Fibroblast of lung (primary cell): ENCODE results near the gene AGAP1. TPM values are rescaled to one million over a fixed set of nuclear protein-coding genes. Genes with fewer than 3 reads are reported as not detected.

Source experiments
- DNase-seq, 2 donors: peaks; one replicate each; pipeline versions ENCODE4 v3.0.0 to v3.0.0-alpha.2; 2010; ENCODE audit warnings: low read depth in 2 of 2
- H2AFZ ChIP-seq: 2 replicates; pipeline ENCODE4 v1.5.1; 2012; ENCODE audit warnings: low read length, control low read depth, inconsistent platforms
- H3K27ac ChIP-seq: 2 replicates; pipeline ENCODE4 v1.5.1; 2011; ENCODE audit warnings: low read length, control low read depth; ENCODE audit not compliant: insufficient read depth
- H3K27me3 ChIP-seq: 2 replicates; pipeline ENCODE4 v1.5.1; 2011; ENCODE audit warnings: mild to moderate bottlenecking, low read length; ENCODE audit not compliant: control insufficient read depth, insufficient read depth
- H3K36me3 ChIP-seq: 2 replicates; pipeline ENCODE4 v1.5.1; 2011; ENCODE audit warnings: low read length; ENCODE audit not compliant: control insufficient read depth, insufficient read depth
- H3K4me1 ChIP-seq: 2 replicates; pipeline ENCODE4 v1.5.1; 2011; ENCODE audit warnings: low read length; ENCODE audit not compliant: control insufficient read depth, insufficient read depth; ENCODE audit errors: extremely low read depth
- H3K4me2 ChIP-seq: 2 replicates; pipeline ENCODE4 v1.5.1; 2011; ENCODE audit warnings: low read length, control low read depth; ENCODE audit not compliant: insufficient read depth; ENCODE audit errors: extremely low read depth
- H3K4me3 ChIP-seq, 4 experiments: fragments of 200-600 bp in 1 of 4; sonication (generic) in 1 of 4; replicated peaks in 1 of 4; 2 replicates each; pipeline ENCODE4 v1.5.1; 2011 to 2016; ENCODE audit warnings: low read length in 4 of 4, low read depth in 3 of 4, mild to moderate bottlenecking in 3 of 4, control low read depth in 2 of 4, inconsistent platforms in 1 of 4, mixed read lengths in 1 of 4; ENCODE audit not compliant: insufficient read depth in 1 of 4; ENCODE audit errors: control extremely low read depth in 1 of 4
- H3K79me2 ChIP-seq: 2 replicates; pipeline ENCODE4 v1.5.1; 2012; ENCODE audit warnings: mild to moderate bottlenecking, low read length, inconsistent platforms; ENCODE audit not compliant: control insufficient read depth, insufficient read depth
- H3K9ac ChIP-seq: 2 replicates; pipeline ENCODE4 v1.5.1; 2011; ENCODE audit warnings: mild to moderate bottlenecking, low read length, control low read depth; ENCODE audit not compliant: insufficient read depth
- H3K9me3 ChIP-seq: 2 replicates; pipeline ENCODE4 v1.5.1; 2012; ENCODE audit warnings: low read depth, low read length; ENCODE audit not compliant: control insufficient read depth, insufficient read depth
- H4K20me1 ChIP-seq: 2 replicates; pipeline ENCODE4 v1.5.1; 2011; ENCODE audit warnings: low read length; ENCODE audit not compliant: control insufficient read depth, insufficient read depth; ENCODE audit errors: extremely low read depth
- EZH2 ChIP-seq: IDR thresholded peaks from 2 replicates; pipeline ENCODE4 v1.5.1; 2012; ENCODE audit warnings: low read length, control low read depth, mild to moderate bottlenecking; ENCODE audit errors: missing control alignments
- polyA plus RNA-seq, 2 donors: library from polyadenylated mRNA; depleted of rRNA in 1 of 2; stranded (reverse) in 1 of 2; unstranded in 1 of 2; fragments of >200 nt; gene quantifications; 2 replicates each; pipeline ENCODE4 v1.2.1, GENCODE V29; 2011 to 2012; ENCODE audit warnings: missing spikeins in 1 of 2
- total RNA-seq: library from RNA; depleted of rRNA; stranded (reverse); fragments of >200 nt; gene quantifications from 2 replicates; pipeline ENCODE4 v1.2.1, GENCODE V29; 2014
- TF ChIP-seq, protein P1 (sequence below), 2 donors: IDR thresholded peaks in 1 of 2; conservative IDR thresholded peaks in 1 of 2; 1 replicate in 1 of 2; 2 replicates in 1 of 2; pipeline ENCODE4 v1.5.1; 2011 to 2012; ENCODE audit warnings: low read length in 2 of 2, control low read depth in 1 of 2, inconsistent platforms in 1 of 2, low read depth in 1 of 2, mild to moderate bottlenecking in 1 of 2

AGAP1 gene
- total and polyA plus RNA-seq, 2 donors (not counting 1 experiment from before 2014, with no cell fraction given): 10.6 to 14.0 TPM

GRCh38 chr2:235689427-235689853, 195.6 kb downstream of the AGAP1 start:
- H3K27ac ChIP-seq: no peak overlapping the region
- DNase-seq: no peak
- H2AFZ ChIP-seq: no peak overlapping the region
- no peak for TF ChIP-seq EZH2
- TF ChIP-seq, protein P1, sequence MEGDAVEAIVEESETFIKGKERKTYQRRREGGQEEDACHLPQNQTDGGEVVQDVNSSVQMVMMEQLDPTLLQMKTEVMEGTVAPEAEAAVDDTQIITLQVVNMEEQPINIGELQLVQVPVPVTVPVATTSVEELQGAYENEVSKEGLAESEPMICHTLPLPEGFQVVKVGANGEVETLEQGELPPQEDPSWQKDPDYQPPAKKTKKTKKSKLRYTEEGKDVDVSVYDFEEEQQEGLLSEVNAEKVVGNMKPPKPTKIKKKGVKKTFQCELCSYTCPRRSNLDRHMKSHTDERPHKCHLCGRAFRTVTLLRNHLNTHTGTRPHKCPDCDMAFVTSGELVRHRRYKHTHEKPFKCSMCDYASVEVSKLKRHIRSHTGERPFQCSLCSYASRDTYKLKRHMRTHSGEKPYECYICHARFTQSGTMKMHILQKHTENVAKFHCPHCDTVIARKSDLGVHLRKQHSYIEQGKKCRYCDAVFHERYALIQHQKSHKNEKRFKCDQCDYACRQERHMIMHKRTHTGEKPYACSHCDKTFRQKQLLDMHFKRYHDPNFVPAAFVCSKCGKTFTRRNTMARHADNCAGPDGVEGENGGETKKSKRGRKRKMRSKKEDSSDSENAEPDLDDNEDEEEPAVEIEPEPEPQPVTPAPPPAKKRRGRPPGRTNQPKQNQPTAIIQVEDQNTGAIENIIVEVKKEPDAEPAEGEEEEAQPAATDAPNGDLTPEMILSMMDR (conservative IDR thresholded peaks at IDR 0.05 in 1 of 2, IDR thresholded peaks at IDR 0.05 in 1 of 2; ENCODE audit: low read depth in 1 of 2, low read length in 2 of 2): no peak
- peaks cover 3% of the 10 kb centered on the region for H3K79me2 ChIP-seq
- H3K4me1 ChIP-seq: no peaks in the 10 kb centered on the region
- no peaks in the 10 kb centered on the region for H3K27me3 ChIP-seq
- H3K9me3 ChIP-seq: no peaks in the 10 kb centered on the region
- H3K4me2 ChIP-seq: no peak overlapping the region
- no peak overlapping the region for H3K4me3 ChIP-seq
- H3K36me3 ChIP-seq: no peaks in the 10 kb centered on the region
- no peak overlapping the region for H3K9ac ChIP-seq
- no peaks in the 10 kb centered on the region for H4K20me1 ChIP-seq

- TF ChIP-seq, protein P1 (conservative IDR thresholded peaks at IDR 0.05 in 1 of 2, IDR thresholded peaks at IDR 0.05 in 1 of 2; ENCODE audit: low read depth in 1 of 2, low read length in 2 of 2): no peak
- TF ChIP-seq EZH2: no peak
Measured at GRCh38 chr2:235690082-235690808, 196.4 kb downstream of the AGAP1 start.

DNA sequence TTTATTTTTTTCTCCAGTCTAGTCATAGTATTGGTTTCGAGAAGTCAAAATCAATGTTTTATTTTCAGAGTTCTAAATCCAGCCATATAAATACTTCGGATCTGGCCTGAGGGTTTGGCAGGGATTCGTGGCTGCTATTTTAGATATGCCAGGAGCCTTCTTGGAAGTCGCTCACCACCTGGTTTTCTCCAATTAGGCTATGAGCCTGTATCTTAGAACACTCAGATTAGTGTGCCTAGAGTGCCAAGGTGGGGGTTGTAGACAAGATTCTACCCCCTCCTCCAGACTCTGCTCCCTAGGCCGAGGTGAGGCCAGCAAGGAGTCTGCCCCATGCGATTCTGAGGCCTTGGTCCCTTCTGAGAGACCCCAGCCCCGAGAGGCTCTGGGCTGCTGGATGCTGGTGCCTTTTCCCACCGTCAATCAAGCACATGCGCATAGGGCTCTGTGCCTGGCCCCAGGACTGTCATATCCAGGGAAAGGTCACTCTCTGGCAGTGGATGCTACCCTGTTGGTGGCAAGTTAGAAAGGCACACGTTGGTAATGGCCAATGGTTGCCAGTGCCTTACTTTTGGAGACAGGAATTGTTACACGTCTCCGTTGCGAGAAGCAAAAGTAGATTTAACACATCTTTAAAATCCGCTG, 197.1 kb downstream of the AGAP1 start:
- Histone ChIP-seq H2AFZ (no peak overlapping the region), H4K20me1 (no peaks in the 10 kb centered on the region), H3K27me3 (no peaks in the 10 kb centered on the region), H3K27ac (no peak overlapping the region), H3K9ac (no peak overlapping the region), H3K9me3 (no peaks in the 10 kb centered on the region), H3K4me1 (no peaks in the 10 kb centered on the region), H3K36me3 (no peaks in the 10 kb centered on the region), H3K79me2 (peaks cover 3% of the 10 kb centered on the region), H3K4me2 (no peak overlapping the region), H3K4me3 (no peak overlapping the region)
- no peak for DNase-seq
- TF ChIP-seq, protein P1 (conservative IDR thresholded peaks at IDR 0.05 in 1 of 2, IDR thresholded peaks at IDR 0.05 in 1 of 2; ENCODE audit: low read depth in 1 of 2, low read length in 2 of 2): no peak
- TF ChIP-seq EZH2: no peak

More at GRCh38 chr2:235690082-235690808, 196.4 kb downstream of the AGAP1 start:
- Histone ChIP-seq H3K27ac (no peak overlapping the region), H3K9ac (no peak overlapping the region), H3K4me1 (no peaks in the 10 kb centered on the region), H3K27me3 (no peaks in the 10 kb centered on the region), H4K20me1 (no peaks in the 10 kb centered on the region), H3K79me2 (peaks cover 3% of the 10 kb centered on the region), H3K4me3 (no peak overlapping the region), H3K36me3 (no peaks in the 10 kb centered on the region), H3K9me3 (no peaks in the 10 kb centered on the region), H3K4me2 (no peak overlapping the region), H2AFZ (no peak overlapping the region)
- DNase-seq: no peak
